ENCODE measurements around the gene AIP. TPM values are rescaled to one million over a fixed set of nuclear protein-coding genes. Genes with fewer than 3 reads are reported as not detected.

AIP gene
- total and polyA plus RNA-seq, 9 of the 15 experiments (the other 6 are each of a cell fraction or from before 2014, with no cell fraction given): 5.2 to 92.5 (median 52.7) TPM

GRCh38 chr11:67507864-67508485, 25.1 kb downstream of the AIP start, which contains the start of gene CDK2AP2 (continued):
- TF ChIP-seq OTX1 (CRISPR knock-in tag; IDR thresholded peaks at IDR 0.05) (no peak), ETS2 (tag; IDR thresholded peaks at IDR 0.05; ENCODE audit: borderline replicate concordance, poor library complexity, severe bottlenecking) (no peak), CSDE1 (IDR thresholded peaks at IDR 0.05) (no peak), MYBL2 (IDR thresholded peaks at IDR 0.05; ENCODE audit: low read depth) (no peak), MYBL2 (CRISPR knock-in tag; IDR thresholded peaks at IDR 0.05; ENCODE audit: borderline replicate concordance) (no peak), RAD51 (IDR thresholded peaks at IDR 0.05; ENCODE audit: borderline replicate concordance, low read depth) (no peak), GTF2B (IDR thresholded peaks at IDR 0.05; ENCODE audit: extremely low read depth, insufficient read length) (no peak), NR2C2 (CRISPR knock-in tag; IDR thresholded peaks at IDR 0.05) (peak; percentile 75), NR2C2 (tag; IDR thresholded peaks at IDR 0.05) (no peak), PRDM10 (IDR thresholded peaks at IDR 0.05; ENCODE audit: partially characterized antibody) (peak; percentile 90), KLF1 (tag; IDR thresholded peaks at IDR 0.05) (peak; percentile 66; the same call in 1 of the 2 replicates), BCOR (IDR thresholded peaks at IDR 0.05) (peak; percentile 100), CBX2 (IDR thresholded peaks at IDR 0.05; ENCODE audit: insufficient read depth, low read length, poor library complexity, severe bottlenecking) (no peak), SRSF1 (IDR thresholded peaks at IDR 0.05; ENCODE audit: low read depth, low read length) (no peak), GATA2 (CRISPR knock-in tag; IDR thresholded peaks at IDR 0.05) (no peak), POLR2B (IDR thresholded peaks at IDR 0.05; ENCODE audit: low read depth, partially characterized antibody) (peak; percentile 57), TBL1XR1 (IDR thresholded peaks at IDR 0.05; ENCODE audit: low read length in 2 of 2) (no peak), GABPB2 (CRISPR knock-in tag; conservative IDR thresholded peaks at IDR 0.05) (no peak), BACH1 (tag; IDR thresholded peaks at IDR 0.05) (no peak), XRCC3 (IDR thresholded peaks at IDR 0.05) (no peak)
- TF ChIP-seq, protein P1, sequence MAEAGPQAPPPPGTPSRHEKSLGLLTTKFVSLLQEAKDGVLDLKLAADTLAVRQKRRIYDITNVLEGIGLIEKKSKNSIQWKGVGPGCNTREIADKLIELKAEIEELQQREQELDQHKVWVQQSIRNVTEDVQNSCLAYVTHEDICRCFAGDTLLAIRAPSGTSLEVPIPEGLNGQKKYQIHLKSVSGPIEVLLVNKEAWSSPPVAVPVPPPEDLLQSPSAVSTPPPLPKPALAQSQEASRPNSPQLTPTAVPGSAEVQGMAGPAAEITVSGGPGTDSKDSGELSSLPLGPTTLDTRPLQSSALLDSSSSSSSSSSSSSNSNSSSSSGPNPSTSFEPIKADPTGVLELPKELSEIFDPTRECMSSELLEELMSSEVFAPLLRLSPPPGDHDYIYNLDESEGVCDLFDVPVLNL (CRISPR knock-in tag; IDR thresholded peaks at IDR 0.05; ENCODE audit: low read depth): peak; percentile 84; the same call in 1 of the 2 replicates
- TF ChIP-seq, protein P2, sequence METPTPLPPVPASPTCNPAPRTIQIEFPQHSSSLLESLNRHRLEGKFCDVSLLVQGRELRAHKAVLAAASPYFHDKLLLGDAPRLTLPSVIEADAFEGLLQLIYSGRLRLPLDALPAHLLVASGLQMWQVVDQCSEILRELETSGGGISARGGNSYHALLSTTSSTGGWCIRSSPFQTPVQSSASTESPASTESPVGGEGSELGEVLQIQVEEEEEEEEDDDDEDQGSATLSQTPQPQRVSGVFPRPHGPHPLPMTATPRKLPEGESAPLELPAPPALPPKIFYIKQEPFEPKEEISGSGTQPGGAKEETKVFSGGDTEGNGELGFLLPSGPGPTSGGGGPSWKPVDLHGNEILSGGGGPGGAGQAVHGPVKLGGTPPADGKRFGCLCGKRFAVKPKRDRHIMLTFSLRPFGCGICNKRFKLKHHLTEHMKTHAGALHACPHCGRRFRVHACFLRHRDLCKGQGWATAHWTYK (CRISPR knock-in tag; IDR thresholded peaks at IDR 0.05): peak; percentile 32; the same call in 1 of the 2 replicates
- TF ChIP-seq, protein P3, sequence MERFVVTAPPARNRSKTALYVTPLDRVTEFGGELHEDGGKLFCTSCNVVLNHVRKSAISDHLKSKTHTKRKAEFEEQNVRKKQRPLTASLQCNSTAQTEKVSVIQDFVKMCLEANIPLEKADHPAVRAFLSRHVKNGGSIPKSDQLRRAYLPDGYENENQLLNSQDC (CRISPR knock-in tag; IDR thresholded peaks at IDR 0.05): no peak

Measured in K562 (cell line).